Endothelial cell (in vitro differentiated cells): ENCODE data around the gene PTPN14. TPM values are rescaled to one million over a fixed set of nuclear protein-coding genes. Genes with fewer than 3 reads are reported as not detected.

Experiments used
- DNase-seq: peaks from one replicate; pipeline ENCODE4 v3.0.0; 2021; ENCODE audit warnings: low spot score
- H3K27ac Mint-ChIP-seq: one replicate; pipeline ENCODE4 v1.8.0; 2021; ENCODE audit warnings: mixed read lengths, inconsistent platforms; ENCODE audit not compliant: unreplicated experiment
- H3K27me3 Mint-ChIP-seq: one replicate; pipeline ENCODE4 v1.8.0; 2021; ENCODE audit warnings: mild to moderate bottlenecking, moderate library complexity, mixed read lengths, inconsistent platforms; ENCODE audit not compliant: unreplicated experiment
- H3K36me3 Mint-ChIP-seq: one replicate; pipeline ENCODE4 v1.8.0; 2021; ENCODE audit warnings: mild to moderate bottlenecking, low read depth, mixed read lengths, inconsistent platforms; ENCODE audit not compliant: unreplicated experiment
- H3K4me1 Mint-ChIP-seq: one replicate; pipeline ENCODE4 v1.8.0; 2021; ENCODE audit warnings: mild to moderate bottlenecking, mixed read lengths, inconsistent platforms; ENCODE audit not compliant: unreplicated experiment
- H3K4me3 Mint-ChIP-seq: one replicate; pipeline ENCODE4 v1.8.0; 2021; ENCODE audit warnings: mild to moderate bottlenecking, mixed read lengths, inconsistent platforms; ENCODE audit not compliant: unreplicated experiment
- H3K9me3 Mint-ChIP-seq: one replicate; pipeline ENCODE4 v1.8.0; 2021; ENCODE audit warnings: mixed read lengths, inconsistent platforms; ENCODE audit not compliant: unreplicated experiment
- total RNA-seq: library from RNA; stranded (reverse); fragmentation: NEBNext Ultra II Directional; extraction: Animal tissue kit (Norgen Biotek cat#: 25700); gene quantifications from one replicate; pipeline ENCODE4 v1.2.1, GENCODE V29; 2021; ENCODE audit not compliant: unreplicated experiment
- TF ChIP-seq, protein P1 (sequence below): fragments of 200-600 bp; sonication (generic); IDR thresholded peaks from one replicate; pipeline ENCODE4 v1.5.0; 2021; ENCODE audit warnings: antibody characterized with exemption; ENCODE audit not compliant: unreplicated experiment

Gene PTPN14
- total RNA-seq, 1 donor from 2014 or later: 46.3 TPM

DNA sequence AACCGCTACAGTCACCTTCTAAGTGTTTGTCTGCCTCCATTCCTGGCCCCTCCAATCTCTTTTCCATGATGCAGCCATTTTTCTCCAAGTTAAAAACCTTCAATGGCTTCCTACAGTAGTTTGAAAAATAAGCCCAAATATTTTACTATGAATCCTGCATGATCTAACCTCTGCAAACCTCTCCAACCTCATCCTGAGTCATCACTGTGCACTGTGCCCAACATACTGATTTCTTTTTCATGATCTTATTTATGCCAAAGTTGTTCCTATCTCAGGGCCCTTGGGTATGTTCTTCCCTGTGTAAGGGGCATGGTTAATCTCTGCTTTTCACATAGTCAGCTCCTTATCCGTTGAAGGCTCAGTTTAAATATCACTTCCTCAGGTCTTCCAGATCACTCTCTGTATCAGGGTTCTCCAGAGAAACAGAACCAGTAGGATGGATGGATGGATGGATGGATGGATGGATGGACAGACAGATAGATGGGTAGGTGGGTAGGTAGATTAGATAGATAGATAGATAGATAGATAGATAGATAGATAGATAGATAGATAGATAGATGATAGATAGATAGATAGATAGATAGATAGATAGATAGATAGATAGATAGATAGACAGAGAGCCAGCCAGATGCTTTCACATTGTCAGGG is 18.1 kb upstream of the PTPN14 start:
- TF ChIP-seq, protein P1, sequence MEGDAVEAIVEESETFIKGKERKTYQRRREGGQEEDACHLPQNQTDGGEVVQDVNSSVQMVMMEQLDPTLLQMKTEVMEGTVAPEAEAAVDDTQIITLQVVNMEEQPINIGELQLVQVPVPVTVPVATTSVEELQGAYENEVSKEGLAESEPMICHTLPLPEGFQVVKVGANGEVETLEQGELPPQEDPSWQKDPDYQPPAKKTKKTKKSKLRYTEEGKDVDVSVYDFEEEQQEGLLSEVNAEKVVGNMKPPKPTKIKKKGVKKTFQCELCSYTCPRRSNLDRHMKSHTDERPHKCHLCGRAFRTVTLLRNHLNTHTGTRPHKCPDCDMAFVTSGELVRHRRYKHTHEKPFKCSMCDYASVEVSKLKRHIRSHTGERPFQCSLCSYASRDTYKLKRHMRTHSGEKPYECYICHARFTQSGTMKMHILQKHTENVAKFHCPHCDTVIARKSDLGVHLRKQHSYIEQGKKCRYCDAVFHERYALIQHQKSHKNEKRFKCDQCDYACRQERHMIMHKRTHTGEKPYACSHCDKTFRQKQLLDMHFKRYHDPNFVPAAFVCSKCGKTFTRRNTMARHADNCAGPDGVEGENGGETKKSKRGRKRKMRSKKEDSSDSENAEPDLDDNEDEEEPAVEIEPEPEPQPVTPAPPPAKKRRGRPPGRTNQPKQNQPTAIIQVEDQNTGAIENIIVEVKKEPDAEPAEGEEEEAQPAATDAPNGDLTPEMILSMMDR: no peak
- no peaks in the 10 kb centered on the region for H3K9me3 Mint-ChIP-seq
- no peak overlapping the region for H3K4me3 Mint-ChIP-seq
- peaks cover 12% of the 10 kb centered on the region for H3K4me1 Mint-ChIP-seq
- no peak for DNase-seq
- no peak overlapping the region for H3K27ac Mint-ChIP-seq
- H3K36me3 Mint-ChIP-seq: no peaks in the 10 kb centered on the region
- no peaks in the 10 kb centered on the region for H3K27me3 Mint-ChIP-seq

DNA sequence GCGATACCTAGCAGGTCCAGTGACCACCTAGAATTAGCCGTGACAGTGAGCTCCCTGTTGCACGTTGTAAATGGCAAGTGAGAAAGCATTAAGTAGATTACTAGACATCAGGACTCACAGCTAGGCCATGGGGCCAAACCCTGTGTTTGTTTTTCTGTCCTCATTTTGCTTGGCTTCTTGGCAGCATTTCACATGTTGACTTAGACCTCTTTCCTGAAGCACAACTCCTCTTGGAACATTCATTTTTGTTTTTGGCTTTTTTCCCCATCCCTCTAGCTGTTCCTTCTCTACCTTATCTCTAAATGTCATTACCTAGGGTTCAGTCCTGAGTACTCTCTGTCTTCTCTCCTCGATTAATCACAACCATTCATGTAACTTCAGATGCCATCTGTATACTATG is 16.9 kb upstream of the PTPN14 start:
- DNase-seq: no peak

DNA sequence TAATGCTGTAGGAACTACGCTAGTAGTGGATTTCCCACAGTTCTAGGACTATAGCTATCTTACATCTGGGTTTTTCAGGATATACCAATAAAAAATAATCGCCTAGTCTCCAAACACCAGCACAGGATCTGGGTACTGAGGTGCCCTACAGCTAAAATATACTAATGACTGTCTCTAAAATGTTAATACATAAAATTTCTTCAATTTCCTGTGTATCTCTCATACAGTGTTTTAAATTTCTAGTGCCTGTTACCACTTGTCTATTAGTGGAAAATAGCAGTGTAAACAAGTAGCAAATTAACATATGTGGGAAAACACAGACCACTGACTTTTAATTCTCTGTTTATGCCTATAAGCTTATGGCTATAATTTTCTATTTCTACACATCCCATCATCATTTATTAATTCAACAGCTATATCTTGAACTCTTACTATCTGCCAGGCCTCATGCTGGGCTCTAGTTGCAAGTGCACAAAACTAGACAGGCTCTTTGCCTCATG is 16.1 kb upstream of the PTPN14 start:
- no peak overlapping the region for H3K4me3 Mint-ChIP-seq
- H3K4me1 Mint-ChIP-seq: peaks cover 3% of the 10 kb centered on the region
- no peak for DNase-seq
- TF ChIP-seq, protein P1: no peak
- H3K36me3 Mint-ChIP-seq: no peaks in the 10 kb centered on the region
- no peaks in the 10 kb centered on the region for H3K9me3 Mint-ChIP-seq
- no peaks in the 10 kb centered on the region for H3K27me3 Mint-ChIP-seq
- no peak overlapping the region for H3K27ac Mint-ChIP-seq

More for the DNA sequence above, 16.9 kb upstream of the PTPN14 start:
- H3K27me3 Mint-ChIP-seq: no peaks in the 10 kb centered on the region
- TF ChIP-seq, protein P1: no peak
- H3K36me3 Mint-ChIP-seq: no peaks in the 10 kb centered on the region
- H3K9me3 Mint-ChIP-seq: no peaks in the 10 kb centered on the region
- peaks cover 10% of the 10 kb centered on the region for H3K4me1 Mint-ChIP-seq
- no peak overlapping the region for H3K27ac Mint-ChIP-seq
- no peak overlapping the region for H3K4me3 Mint-ChIP-seq

DNA sequence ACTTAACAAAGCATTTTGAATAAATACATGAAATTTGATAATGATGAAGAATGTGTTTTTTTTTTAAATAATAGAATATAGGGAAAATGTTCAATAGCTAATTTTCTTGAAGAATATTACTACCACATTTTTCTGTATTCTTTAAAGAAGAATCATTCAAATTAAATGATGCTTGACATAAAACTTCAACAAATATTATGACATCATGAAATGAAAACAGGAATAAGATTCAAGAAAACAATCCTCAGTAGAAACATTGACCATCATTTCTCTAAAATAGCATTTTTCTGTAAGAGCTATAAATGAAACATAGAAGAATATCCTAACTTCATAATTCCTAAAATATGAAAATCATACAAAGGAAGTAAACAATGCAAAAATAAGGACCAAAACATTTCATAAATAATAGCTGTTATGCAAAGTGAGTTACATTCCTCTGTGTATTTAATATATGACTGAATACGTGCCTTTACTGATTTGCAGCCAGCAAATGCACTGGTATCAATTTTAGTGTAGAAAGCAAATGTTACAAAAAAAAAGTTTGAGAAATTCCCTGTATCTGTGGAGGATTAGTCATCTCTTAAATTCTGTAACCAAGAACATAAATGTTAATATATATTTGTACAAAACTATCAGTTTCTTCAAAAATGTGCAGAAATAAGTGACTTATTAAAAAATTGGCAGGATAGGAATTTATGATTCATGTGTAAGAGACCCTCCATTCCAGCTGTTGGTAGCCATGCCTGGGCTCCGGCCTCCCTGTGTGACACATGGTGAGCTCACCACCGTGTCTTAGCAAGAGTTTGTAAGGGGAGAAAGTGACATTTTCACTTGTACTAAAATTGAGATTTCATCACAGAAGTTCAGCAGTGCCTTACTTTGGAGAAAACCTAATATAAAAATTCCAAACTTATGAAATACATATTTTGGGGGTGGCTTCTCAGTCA is 15.0 kb upstream of the PTPN14 start:
- Mint-ChIP-seq H3K27me3 (no peaks in the 10 kb centered on the region), H3K4me3 (no peak overlapping the region), H3K36me3 (no peaks in the 10 kb centered on the region), H3K9me3 (no peaks in the 10 kb centered on the region), H3K27ac (no peak overlapping the region), H3K4me1 (peaks cover 3% of the 10 kb centered on the region)
- no peak for DNase-seq
- TF ChIP-seq, protein P1: no peak
